SK-N-SH (cell line): ENCODE data around the gene SNX6. TPM values are rescaled to one million over a fixed set of nuclear protein-coding genes. Genes with fewer than 3 reads are reported as not detected.
"Not testable (repeated sequence)": the region's sequence is repeated elsewhere in the genome, so short reads cannot be mapped to it uniquely, and the experiment has no call there.

ENCODE experiments used
- CTCF ChIA-PET: fragments of 300-600, 350-600 bp; formaldehyde crosslinking; extraction: SDS; loops from one replicate; lab custom pipeline; 2021; lab: Yijun Ruan, JAX
- POLR2A ChIA-PET: fragments of 350-600 bp; sonication (Branson Sonifier 250); formaldehyde crosslinking; extraction: SDS; loops from one replicate; lab custom pipeline; 2020; ENCODE audit warnings: antibody characterized with exemption, inconsistent platforms; lab: Yijun Ruan, JAX
- DNase-seq: peaks from one replicate; pipeline ENCODE4 v3.0.0; 2012
- H2AFZ ChIP-seq: fragments of 200-600 bp; sonication (generic); 2 replicates; pipeline ENCODE4 v1.8.1; 2016; ENCODE audit warnings: antibody characterized with exemption, mild to moderate bottlenecking, low read depth
- H3F3A ChIP-seq: fragments of 200-600 bp; sonication (generic); replicated peaks from 2 replicates; pipeline ENCODE3; 2016; ENCODE audit warnings: antibody characterized with exemption, mild to moderate bottlenecking; ENCODE audit not compliant: insufficient read depth
- H3K27ac ChIP-seq, 2 experiments: fragments of 200-500 bp in 1 of 2; fragments of 200-600 bp in 1 of 2; sonication (Bioruptor generic) in 1 of 2; sonication (generic), shearing (Covaris generic) in 1 of 2; 2 replicates each; pipeline versions ENCODE4 v1.5.1 to v1.6.1; 2014 to 2016; ENCODE audit warnings: low read depth in 2 of 2, inconsistent platforms in 1 of 2, low read length in 1 of 2, mild to moderate bottlenecking in 1 of 2, mixed read lengths in 1 of 2
- H3K27me3 ChIP-seq: fragments of 200-600 bp; sonication (generic), shearing (Covaris generic); 2 replicates; pipeline ENCODE4 v1.6.1; 2016; ENCODE audit warnings: mixed run types; ENCODE audit not compliant: insufficient read depth
- H3K36me3 ChIP-seq, 2 experiments: fragments of 200-500 bp in 1 of 2; fragments of 200-600 bp in 1 of 2; sonication (Bioruptor generic) in 1 of 2; sonication (generic) in 1 of 2; replicated peaks in 1 of 2; 2 replicates each; pipeline versions ENCODE3 to v1.5.1; 2014 to 2016; ENCODE audit warnings: low read length in 1 of 2, mild to moderate bottlenecking in 1 of 2; ENCODE audit not compliant: insufficient read depth in 2 of 2, control insufficient read depth in 1 of 2
- H3K4me1 ChIP-seq, 2 experiments: fragments of 200-500 bp in 1 of 2; fragments of 200-600 bp in 1 of 2; sonication (Bioruptor generic) in 1 of 2; sonication (generic), shearing (Covaris generic) in 1 of 2; 2 replicates each; pipeline versions ENCODE4 v1.5.1 to v1.6.1; 2014 to 2016; ENCODE audit warnings: low read depth in 1 of 2, low read length in 1 of 2, mixed run types in 1 of 2; ENCODE audit not compliant: insufficient read depth in 2 of 2, control insufficient read depth in 1 of 2
- H3K4me2 ChIP-seq: fragments of 200-600 bp; sonication (generic), shearing (Covaris generic); 2 replicates; pipeline ENCODE4 v1.6.1; 2017; ENCODE audit warnings: mixed run types
- H3K4me3 ChIP-seq, 2 experiments: fragments of 200-500 bp in 1 of 2; fragments of 200-600 bp in 1 of 2; sonication (Bioruptor generic) in 1 of 2; sonication (generic), shearing (Covaris generic) in 1 of 2; 2 replicates each; pipeline versions ENCODE4 v1.5.1 to v1.8.1; 2014 to 2016; ENCODE audit warnings: low read depth in 2 of 2, inconsistent platforms in 1 of 2, low read length in 1 of 2, mild to moderate bottlenecking in 1 of 2, mixed read lengths in 1 of 2, moderate library complexity in 1 of 2
- H3K79me2 ChIP-seq: fragments of 200-600 bp; sonication (generic); 2 replicates; pipeline ENCODE4 v1.8.1; 2017; ENCODE audit warnings: mild to moderate bottlenecking; ENCODE audit not compliant: insufficient read depth
- H3K9ac ChIP-seq: fragments of 200-600 bp; sonication (generic); 2 replicates; pipeline ENCODE4 v1.6.1; 2017; ENCODE audit warnings: mixed run types
- H3K9me2 ChIP-seq: fragments of 200-600 bp; sonication (generic); 2 replicates; pipeline ENCODE4 v1.6.1; 2017; ENCODE audit warnings: mixed run types
- H3K9me3 ChIP-seq: fragments of 200-600 bp; sonication (generic); 2 replicates; pipeline ENCODE4 v1.6.1; 2017; ENCODE audit warnings: mixed run types, mild to moderate bottlenecking, moderate library complexity
- H4K20me1 ChIP-seq: fragments of 200-600 bp; sonication (generic); 2 replicates; pipeline ENCODE4 v1.6.1; 2017; ENCODE audit warnings: mild to moderate bottlenecking, mixed run types; ENCODE audit not compliant: insufficient read depth
- CHD2 ChIP-seq: fragments of 150-350 bp; IDR thresholded peaks from 2 replicates; pipeline ENCODE4 v1.6.1; 2018; ENCODE audit warnings: low read length; ENCODE audit not compliant: partially characterized antibody
- ELF1 ChIP-seq: IDR thresholded peaks from 2 replicates; pipeline ENCODE4 v1.4.0; 2012
- EP300 ChIP-seq, 2 experiments: IDR thresholded peaks; 2 replicates each; pipeline versions ENCODE4 v1.4.0 to v1.6.1; 2012; ENCODE audit warnings: borderline replicate concordance in 1 of 2, low read depth in 1 of 2, low read length in 1 of 2
- FOSL2 ChIP-seq: IDR thresholded peaks from 2 replicates; pipeline ENCODE4 v1.4.0; 2012; ENCODE audit warnings: low read depth, mild to moderate bottlenecking, moderate library complexity, borderline replicate concordance
- FOXJ3 ChIP-seq: sonication (generic); formaldehyde crosslinking; IDR thresholded peaks from 2 replicates; pipeline ENCODE4 v1.5.1; 2020; ENCODE audit warnings: mild to moderate bottlenecking, missing genetic modification reagents
- GABPA ChIP-seq: IDR thresholded peaks from 2 replicates; pipeline ENCODE4 v1.4.0; 2012; ENCODE audit warnings: low read depth, mild to moderate bottlenecking
- GATA2 ChIP-seq: sonication (generic); formaldehyde crosslinking; IDR thresholded peaks from 2 replicates; pipeline ENCODE4 v1.5.0; 2020; ENCODE audit warnings: mild to moderate bottlenecking, missing genetic modification reagents
- JUND ChIP-seq: IDR thresholded peaks from 2 replicates; pipeline ENCODE4 v1.4.0; 2012
- MAX ChIP-seq: IDR thresholded peaks from 2 replicates; pipeline ENCODE4 v1.4.0; 2012; ENCODE audit warnings: low read depth
- MXI1 ChIP-seq: IDR thresholded peaks from 2 replicates; pipeline ENCODE4 v1.6.1; 2012; ENCODE audit warnings: mild to moderate bottlenecking, low read depth, low read length, improper control_type of control experiment
- NFIC ChIP-seq: IDR thresholded peaks from 2 replicates; pipeline ENCODE4 v1.4.0; 2012; ENCODE audit warnings: borderline replicate concordance
- POLR2AphosphoS5 ChIP-seq: IDR thresholded peaks from 2 replicates; pipeline ENCODE4 v1.6.1; 2012; ENCODE audit warnings: low read depth, low read length
- RAD21 ChIP-seq: IDR thresholded peaks from 2 replicates; pipeline ENCODE4 v1.6.1; 2012; ENCODE audit warnings: mild to moderate bottlenecking, low read length
- RCOR1 ChIP-seq: fragments of 150-350 bp; IDR thresholded peaks from 2 replicates; pipeline ENCODE4 v1.6.1; 2017; ENCODE audit warnings: antibody characterized with exemption, low read length
- SMC3 ChIP-seq: IDR thresholded peaks from 2 replicates; pipeline ENCODE4 v1.6.1; 2012; ENCODE audit warnings: low read depth, low read length, improper control_type of control experiment
- TAF1 ChIP-seq: IDR thresholded peaks from 2 replicates; pipeline ENCODE4 v1.6.1; 2012; ENCODE audit warnings: low read depth, mild to moderate bottlenecking, low read length, moderate library complexity, borderline replicate concordance
- TEAD4 ChIP-seq: IDR thresholded peaks from 2 replicates; pipeline ENCODE4 v1.4.0; 2012; ENCODE audit warnings: mild to moderate bottlenecking, borderline replicate concordance; ENCODE audit not compliant: insufficient read depth
- USF2 ChIP-seq: fragments of 150-350 bp; IDR thresholded peaks from 2 replicates; pipeline ENCODE4 v1.6.1; 2017; ENCODE audit warnings: antibody characterized with exemption, low read length, low read depth, borderline replicate concordance
- YY1 ChIP-seq: IDR thresholded peaks from 2 replicates; pipeline ENCODE4 v1.4.0; 2012; ENCODE audit warnings: low read depth, mild to moderate bottlenecking
- ZBTB33 ChIP-seq: IDR thresholded peaks from 2 replicates; pipeline ENCODE4 v1.4.0; 2012; ENCODE audit warnings: low read depth, borderline replicate concordance
- WGBS: methylation state at CpG from one replicate; pipeline ENCODE4 v1.1.6; 2017; ENCODE audit warnings: low lambda C conversion rate; 5-methylcytosine and 5-hydroxymethylcytosine counted together
- polyA plus RNA-seq, 3 experiments: library from polyadenylated mRNA; depleted of rRNA; stranded (reverse); fragments of >200 nt; gene quantifications; 2 replicates each; pipeline ENCODE4 v1.2.3, GENCODE V29; 2012

The SNX6 gene
- polyA plus RNA-seq, 1 of the 3 experiments (the other 2 are of a cell fraction) = 33.1 TPM

GRCh38 chr14:34640826-34641225 lies 10.9 kb upstream of the SNX6 start:
- peak; percentile 63 for DNase-seq
- H3K9me3 ChIP-seq = no peaks in the 10 kb centered on the region
- no peaks in the 10 kb centered on the region for H3K9me2 ChIP-seq
- POLR2A ChIA-PET = no interaction called here
- peaks cover 11% of the 10 kb centered on the region for H3F3A ChIP-seq
- no peak overlapping the region for H2AFZ ChIP-seq
- peak; percentile 47; the same call in 1 of the 2 replicates for TF ChIP-seq MXI1
- 0 out of 4 replicates have a peak, but pooled peaks of 1 of the 2 experiments have one; percentile 27 for TF ChIP-seq EP300 (IDR thresholded peaks at IDR 0.05; ENCODE audit: borderline replicate concordance in 1 of 2, low read depth in 1 of 2, low read length in 1 of 2)
- TF ChIP-seq FOSL2 = no peak
- TF ChIP-seq YY1 = no peak
- TF ChIP-seq POLR2AphosphoS5 = no peak
- TF ChIP-seq GATA2 (CRISPR knock-in tag) = 0 out of 2 replicates have a peak, but pooled peaks have one; percentile 9
- no peak for TF ChIP-seq FOXJ3 (CRISPR knock-in tag)
- TF ChIP-seq MAX = no peak
- no peak for TF ChIP-seq TAF1
- no peak for TF ChIP-seq SMC3
- TF ChIP-seq ELF1 = no peak
- TF ChIP-seq, all 33 proteins: peak for 3
- Histone ChIP-seq H3K9ac (no peak overlapping the region), H3K79me2 (no peaks in the 10 kb centered on the region), H3K36me3 (peaks cover 0 to 4% of the 10 kb centered on the region in 2 experiments), H3K4me3 (no peak overlapping the region), H3K4me2 (no peak overlapping the region), H3K27me3 (no peaks in the 10 kb centered on the region), H3K4me1 (no peaks in the 10 kb centered on the region), H4K20me1 (no peaks in the 10 kb centered on the region), H3K27ac (peak overlapping the region; percentile 12 to 18; a peak in 2 of 4 replicates)
- CTCF ChIA-PET = interaction anchor here (1.3 to 1.8 kb wide), 2 partner anchors 29 to 82 kb away, joined by 3 to 7 read pairs; no protein-coding TSS in a partner anchor
- WGBS = 67% methylated on average over 1 of the region's 1 CpG

- CTCF ChIA-PET = interaction anchor here (1.0 kb wide), 1 partner anchor 88 kb away, joined by 4 read pairs; no protein-coding TSS in a partner anchor
- H3K9me3 ChIP-seq, H3K27ac ChIP-seq, H3K4me1 ChIP-seq, H3K9me2 ChIP-seq, H4K20me1 ChIP-seq, H3F3A ChIP-seq, H3K79me2 ChIP-seq, H3K27me3 ChIP-seq, H3K36me3 ChIP-seq, DNase-seq, H3K9ac ChIP-seq, H3K4me3 ChIP-seq, POLR2A ChIA-PET, H2AFZ ChIP-seq, H3K4me2 ChIP-seq: not testable (repeated sequence)
- 85% methylated on average over 9 of the region's 9 CpGs for WGBS
Measured at GRCh38 chr14:34634360-34634771, 4.4 kb upstream of the SNX6 start.

- Histone ChIP-seq H3K79me2 (peaks cover 12% of the 10 kb centered on the region), H3K4me1 (peaks cover 1 to 2% of the 10 kb centered on the region in 2 experiments; a peak in 2 of 4 replicates), H3K9me2 (no peaks in the 10 kb centered on the region), H3F3A (peaks cover 4% of the 10 kb centered on the region), H3K9me3 (no peaks in the 10 kb centered on the region), H3K4me2 (no peak overlapping the region), H3K27me3 (no peaks in the 10 kb centered on the region), H3K9ac (no peak overlapping the region), H3K27ac (no peak overlapping the region), H2AFZ (no peak overlapping the region), H3K36me3 (no peaks in the 10 kb centered on the region), H3K4me3 (no peak overlapping the region), H4K20me1 (no peaks in the 10 kb centered on the region)
- CTCF ChIA-PET = interaction anchor here (0.6 to 1.0 kb wide), 2 partner anchors 89 to 431 kb away, joined by 3 to 4 read pairs; no protein-coding TSS in a partner anchor
- POLR2A ChIA-PET = no interaction called here
- DNase-seq = no peak
- WGBS = 88% methylated on average over 1 of the region's 1 CpG
- no peak for TF ChIP-seq RAD21
- no peak for TF ChIP-seq POLR2AphosphoS5
- no peak for TF ChIP-seq TAF1
- no peak for TF ChIP-seq TEAD4
- TF ChIP-seq EP300 (IDR thresholded peaks at IDR 0.05; ENCODE audit: borderline replicate concordance in 1 of 2, low read depth in 1 of 2, low read length in 1 of 2) = no peak
- no peak for TF ChIP-seq CHD2
- no peak for TF ChIP-seq SMC3
- TF ChIP-seq YY1 = no peak
- no peak for TF ChIP-seq FOSL2
- no peak for TF ChIP-seq USF2
- TF ChIP-seq ZBTB33 = no peak
- no peak for TF ChIP-seq GABPA
- no peak for TF ChIP-seq FOXJ3 (CRISPR knock-in tag)
- TF ChIP-seq RCOR1 = no peak
- TF ChIP-seq JUND = no peak
- TF ChIP-seq NFIC = no peak
Measured at GRCh38 chr14:34633742-34634141, 3.8 kb upstream of the SNX6 start.
